Activated T-helper 2 cell treated with anti-CD3 and anti-CD28 coated beads, Interferon-gamma antibody, Interleukin-2, Interleukin-4, amounts not matched to agents 10 μg/mL and 5 μg/mL and 100 μg/mL, durations not matched to agents 14 hours and 24 hours and 36 hours (primary cell): Measurements from ENCODE around the gene DLG2. TPM values are rescaled to one million over a fixed set of nuclear protein-coding genes. Genes with fewer than 3 reads are reported as not detected.

Experiments
- DNase-seq: peaks from one replicate; pipeline ENCODE4 v3.0.0; 2021; ENCODE audit warnings: low spot score
- H3K27ac Mint-ChIP-seq: one replicate; pipeline ENCODE4 v1.8.0; 2021; ENCODE audit warnings: mixed read lengths
- H3K27me3 Mint-ChIP-seq: one replicate; pipeline ENCODE4 v1.8.0; 2021; ENCODE audit warnings: low read depth, mixed read lengths
- H3K36me3 Mint-ChIP-seq: one replicate; pipeline ENCODE4 v1.8.0; 2021; ENCODE audit warnings: low read depth, mixed read lengths
- H3K4me1 Mint-ChIP-seq: one replicate; pipeline ENCODE4 v1.8.0; 2021; ENCODE audit warnings: low read depth, mixed read lengths
- H3K4me3 Mint-ChIP-seq: one replicate; pipeline ENCODE4 v1.8.0; 2021; ENCODE audit warnings: low read depth, mild to moderate bottlenecking, moderate library complexity, mixed read lengths
- H3K9me3 Mint-ChIP-seq: one replicate; pipeline ENCODE4 v1.8.0; 2021; ENCODE audit warnings: mixed read lengths
- intact Hi-C: fragments of 100-400 bp; cut with micrococcal nuclease; formaldehyde crosslinking; loops from one replicate; pipeline ENCODE4 v1.15.1; 2023
- total RNA-seq: library from RNA; stranded (reverse); gene quantifications from 2 replicates; pipeline ENCODE4 v1.2.3, GENCODE V29; 2022

The DLG2 gene
- total RNA-seq, 1 donor from 2014 or later, result 1.8 TPM

DNA sequence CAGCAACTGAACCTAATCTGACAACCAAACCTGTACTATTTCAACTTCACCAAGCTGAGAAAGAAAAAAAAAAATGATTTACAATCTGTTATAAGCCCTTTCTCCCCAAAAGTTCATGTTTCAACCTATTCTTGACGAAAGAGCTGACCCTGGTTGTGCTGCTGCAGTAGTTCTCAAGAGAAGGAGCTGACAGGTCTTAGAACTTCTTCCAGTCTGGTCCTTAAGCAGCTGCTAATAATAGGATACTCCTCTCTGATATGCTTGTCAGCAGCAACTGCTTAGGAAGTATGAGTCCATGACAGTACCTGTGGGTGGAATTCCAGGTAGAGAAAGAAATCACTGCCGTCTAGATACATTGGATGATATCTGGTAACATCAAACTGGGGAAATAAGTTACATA lies 1605.9 kb downstream of the DLG2 start:
- intact Hi-C loops, result no loop called here
- Mint-ChIP-seq H3K36me3 (no peaks in the 10 kb centered on the region), H3K4me1 (no peaks in the 10 kb centered on the region), H3K9me3 (peaks cover 8% of the 10 kb centered on the region), H3K4me3 (no peak overlapping the region), H3K27ac (no peak overlapping the region), H3K27me3 (no peaks in the 10 kb centered on the region)
- no peak for DNase-seq

DNA sequence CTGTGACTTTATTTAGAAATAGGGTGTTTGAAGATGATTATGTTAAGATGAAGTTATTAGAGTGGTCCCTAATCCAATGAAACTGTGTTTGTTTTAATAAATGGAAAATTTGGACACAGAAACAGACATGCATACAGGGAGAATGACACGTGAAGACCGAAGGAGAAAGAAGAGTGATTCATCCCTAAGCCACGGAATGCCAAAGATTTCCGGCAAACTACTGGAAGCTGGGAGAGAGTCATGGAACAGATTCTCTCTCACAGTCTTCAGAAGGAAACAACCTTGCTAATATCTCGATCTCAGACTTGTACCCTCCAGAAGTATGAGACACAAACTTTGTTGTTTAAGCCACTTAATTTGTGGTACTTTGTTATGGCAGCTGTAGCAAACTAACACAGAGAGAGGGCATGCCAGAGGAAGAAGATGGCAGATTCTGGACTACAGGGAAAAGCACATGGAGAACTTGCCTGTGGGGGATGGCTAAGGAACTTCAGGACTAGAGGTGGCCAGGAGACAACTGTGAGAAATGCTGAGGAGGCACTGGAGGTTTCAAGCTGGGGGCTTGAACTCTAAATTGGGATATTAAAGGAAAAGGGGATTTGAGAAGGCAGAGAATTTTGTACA lies 1607.5 kb downstream of the DLG2 start:
- no peaks in the 10 kb centered on the region for H3K36me3 Mint-ChIP-seq
- peaks cover 8% of the 10 kb centered on the region for H3K9me3 Mint-ChIP-seq

DNA sequence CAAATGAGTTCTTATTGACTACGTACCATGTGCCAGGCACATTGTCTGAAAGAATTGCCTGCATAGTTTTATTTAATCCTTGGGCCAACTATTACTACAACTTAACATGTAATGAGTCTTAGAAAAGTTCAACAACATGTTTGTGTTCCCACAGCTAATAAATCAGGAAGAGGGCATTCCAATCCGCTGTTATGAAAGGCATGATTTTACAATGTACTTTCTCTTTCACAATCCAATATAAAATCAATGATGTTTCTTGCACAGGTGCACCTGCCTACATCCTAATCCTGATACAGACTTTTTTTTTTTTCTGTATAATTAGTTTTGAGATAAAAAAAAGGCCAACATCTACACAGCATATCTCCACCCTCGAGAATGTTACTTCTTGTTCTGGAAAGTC lies 1612.6 kb downstream of the DLG2 start:
- no peaks in the 10 kb centered on the region for H3K36me3 Mint-ChIP-seq
- no peak overlapping the region for H3K27ac Mint-ChIP-seq
- H3K9me3 Mint-ChIP-seq, result peaks cover 11% of the 10 kb centered on the region
- H3K4me1 Mint-ChIP-seq, result no peaks in the 10 kb centered on the region
- no peak for DNase-seq
- intact Hi-C loops, result no loop called here
- no peaks in the 10 kb centered on the region for H3K27me3 Mint-ChIP-seq
- no peak overlapping the region for H3K4me3 Mint-ChIP-seq

More for the DNA sequence above, 1607.5 kb downstream of the DLG2 start:
- Mint-ChIP-seq H3K4me1 (no peaks in the 10 kb centered on the region), H3K27ac (no peak overlapping the region), H3K4me3 (no peak overlapping the region), H3K27me3 (no peaks in the 10 kb centered on the region)
- DNase-seq, result no peak
- intact Hi-C loops, result no loop called here

DNA sequence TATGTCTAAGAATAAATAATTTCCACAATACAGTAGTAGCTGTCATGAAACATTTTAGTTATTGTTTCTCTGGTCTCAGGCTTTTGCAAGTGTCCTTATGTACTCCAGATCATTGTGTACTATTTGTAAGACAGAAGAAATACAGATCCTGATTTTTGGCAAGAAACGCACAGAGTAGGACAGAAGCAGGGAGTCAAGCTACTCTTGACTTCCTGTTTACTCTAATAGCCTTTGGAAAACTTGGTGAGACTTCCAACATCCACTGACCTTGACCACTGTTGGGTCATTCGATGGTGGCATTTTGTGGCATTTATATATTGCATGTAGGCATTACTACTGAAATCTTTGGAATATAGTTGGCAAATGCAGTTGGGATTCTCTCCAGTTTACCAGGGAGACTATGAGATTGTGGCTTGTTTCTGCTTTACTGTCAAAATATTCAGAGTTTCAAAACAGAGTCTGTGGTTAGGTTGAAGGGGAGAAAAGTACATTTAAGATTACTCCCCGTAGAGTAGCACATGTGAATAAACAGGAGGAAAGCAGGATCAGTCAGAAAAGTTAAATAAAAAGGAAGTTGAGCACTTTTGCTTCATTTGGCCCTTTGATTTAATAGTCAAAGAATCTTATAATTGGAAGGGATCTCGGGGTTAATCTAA lies 1614.8 kb downstream of the DLG2 start:
- H3K27me3 Mint-ChIP-seq, result no peaks in the 10 kb centered on the region
- no peak overlapping the region for H3K27ac Mint-ChIP-seq
- H3K4me3 Mint-ChIP-seq, result no peak overlapping the region
- DNase-seq, result no peak
- intact Hi-C loops, result no loop called here
- H3K4me1 Mint-ChIP-seq, result no peaks in the 10 kb centered on the region
- H3K9me3 Mint-ChIP-seq, result peaks cover 8% of the 10 kb centered on the region
- H3K36me3 Mint-ChIP-seq, result no peaks in the 10 kb centered on the region

- Mint-ChIP-seq H3K4me3 (no peak overlapping the region), H3K9me3 (peaks cover 62% of the 10 kb centered on the region), H3K36me3 (no peaks in the 10 kb centered on the region), H3K27ac (no peak overlapping the region), H3K4me1 (no peaks in the 10 kb centered on the region), H3K27me3 (no peaks in the 10 kb centered on the region)
- no peak for DNase-seq
- intact Hi-C loops, result no loop called here
Observed at GRCh38 chr11:84003181-84003580, 1624.0 kb downstream of the DLG2 start.

GRCh38 chr11:83998921-83999320 lies 1628.2 kb downstream of the DLG2 start:
- no peak for DNase-seq
- Mint-ChIP-seq H3K27me3 (no peaks in the 10 kb centered on the region), H3K4me3 (no peak overlapping the region), H3K4me1 (no peaks in the 10 kb centered on the region), H3K36me3 (no peaks in the 10 kb centered on the region), H3K9me3 (peaks cover 58% of the 10 kb centered on the region), H3K27ac (no peak overlapping the region)
- intact Hi-C loops, result no loop called here

DNA sequence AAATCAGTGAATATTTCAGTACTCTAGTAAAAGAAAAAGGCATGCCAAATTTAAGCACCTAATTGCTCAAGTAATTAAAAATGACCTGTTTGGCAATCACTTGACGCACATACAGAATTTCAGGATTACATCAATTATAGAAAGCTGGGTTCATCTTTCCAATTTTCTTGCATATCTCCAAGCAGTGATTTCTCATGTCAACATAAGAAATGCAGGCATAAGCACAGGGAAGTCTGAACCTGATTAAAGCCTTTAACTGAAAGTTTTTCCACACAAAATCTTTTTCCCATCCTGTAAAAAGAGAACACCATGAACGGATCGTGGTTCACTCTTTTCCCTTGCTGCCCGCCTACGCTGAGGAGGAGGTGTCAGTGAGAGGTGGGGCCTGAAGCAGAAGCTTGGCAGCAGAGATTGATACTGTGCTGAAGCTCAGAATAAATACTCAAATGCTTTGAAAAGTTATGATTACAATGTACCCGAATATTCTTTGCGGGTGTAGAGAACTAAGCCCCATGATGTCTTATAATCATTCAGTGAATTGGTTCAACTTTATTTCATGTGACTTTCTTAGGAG lies 1636.9 kb downstream of the DLG2 start:
- H3K27ac Mint-ChIP-seq, result no peak overlapping the region
- H3K4me3 Mint-ChIP-seq, result no peak overlapping the region
- DNase-seq, result no peak
- no peaks in the 10 kb centered on the region for H3K4me1 Mint-ChIP-seq
- H3K9me3 Mint-ChIP-seq, result peaks cover 28% of the 10 kb centered on the region
- H3K36me3 Mint-ChIP-seq, result no peaks in the 10 kb centered on the region
- H3K27me3 Mint-ChIP-seq, result no peaks in the 10 kb centered on the region
- intact Hi-C loops, result no loop called here

DNA sequence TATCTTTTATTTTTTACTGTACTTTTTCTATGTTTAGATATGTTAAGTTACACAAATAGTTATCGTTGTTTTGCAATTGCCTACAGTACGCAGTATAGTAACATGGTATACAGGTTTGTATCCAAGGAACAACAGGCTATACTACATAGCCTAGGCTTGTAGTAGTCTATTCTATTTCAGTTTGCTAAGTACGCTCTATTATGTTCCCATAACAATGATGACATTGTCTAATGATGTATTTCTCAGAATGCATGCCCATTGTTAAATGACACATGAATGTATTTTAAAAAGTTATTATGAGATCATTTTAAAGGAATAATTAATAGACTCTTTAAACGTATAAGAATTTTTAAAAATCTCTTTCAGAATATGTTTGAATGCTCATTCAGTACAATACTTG lies 1644.3 kb downstream of the DLG2 start:
- no peak overlapping the region for H3K27ac Mint-ChIP-seq
- no peaks in the 10 kb centered on the region for H3K4me1 Mint-ChIP-seq
- H3K27me3 Mint-ChIP-seq, result no peaks in the 10 kb centered on the region
- no peaks in the 10 kb centered on the region for H3K36me3 Mint-ChIP-seq
- no peak for DNase-seq
- no peak overlapping the region for H3K4me3 Mint-ChIP-seq
- H3K9me3 Mint-ChIP-seq, result peaks cover 5% of the 10 kb centered on the region
- intact Hi-C loops, result no loop called here

GRCh38 chr11:83979593-83979992 lies 1647.6 kb downstream of the DLG2 start:
- intact Hi-C loops, result no loop called here

DNA sequence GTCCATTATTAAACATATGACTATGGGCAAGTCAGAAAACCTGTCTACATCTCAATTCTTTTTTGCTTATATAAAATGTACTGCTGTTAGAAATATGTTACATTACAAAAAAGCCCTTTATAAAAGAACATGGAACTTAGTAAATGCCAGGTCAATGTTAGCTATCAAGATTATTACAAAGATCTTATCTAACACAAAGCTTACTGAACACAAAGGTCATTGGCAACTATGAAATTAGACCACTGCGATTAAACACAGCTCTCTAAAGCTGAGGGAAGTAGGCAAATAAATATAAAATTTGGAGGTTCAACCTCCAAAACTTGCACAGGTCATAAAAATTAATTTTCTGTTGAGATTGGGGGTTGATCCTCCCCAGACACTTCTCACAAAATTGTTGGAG lies 1648.2 kb downstream of the DLG2 start:
- no peaks in the 10 kb centered on the region for H3K36me3 Mint-ChIP-seq
- DNase-seq, result no peak
- intact Hi-C loops, result no loop called here
- H3K27ac Mint-ChIP-seq, result no peak overlapping the region
- peaks cover 4% of the 10 kb centered on the region for H3K9me3 Mint-ChIP-seq
- no peak overlapping the region for H3K4me3 Mint-ChIP-seq
- H3K27me3 Mint-ChIP-seq, result no peaks in the 10 kb centered on the region
- no peaks in the 10 kb centered on the region for H3K4me1 Mint-ChIP-seq

More at GRCh38 chr11:83979593-83979992, 1647.6 kb downstream of the DLG2 start:
- Mint-ChIP-seq H3K27ac (no peak overlapping the region), H3K36me3 (no peaks in the 10 kb centered on the region), H3K9me3 (peaks cover 4% of the 10 kb centered on the region), H3K27me3 (no peaks in the 10 kb centered on the region), H3K4me1 (no peaks in the 10 kb centered on the region), H3K4me3 (no peak overlapping the region)
- no peak for DNase-seq

- intact Hi-C loops, result no loop called here
- Mint-ChIP-seq H3K9me3 (peaks cover 4% of the 10 kb centered on the region), H3K36me3 (no peaks in the 10 kb centered on the region), H3K27me3 (no peaks in the 10 kb centered on the region), H3K4me3 (no peak overlapping the region), H3K4me1 (no peaks in the 10 kb centered on the region), H3K27ac (no peak overlapping the region)
- no peak for DNase-seq
Observed at GRCh38 chr11:83976086-83976485, 1651.1 kb downstream of the DLG2 start.

DNA sequence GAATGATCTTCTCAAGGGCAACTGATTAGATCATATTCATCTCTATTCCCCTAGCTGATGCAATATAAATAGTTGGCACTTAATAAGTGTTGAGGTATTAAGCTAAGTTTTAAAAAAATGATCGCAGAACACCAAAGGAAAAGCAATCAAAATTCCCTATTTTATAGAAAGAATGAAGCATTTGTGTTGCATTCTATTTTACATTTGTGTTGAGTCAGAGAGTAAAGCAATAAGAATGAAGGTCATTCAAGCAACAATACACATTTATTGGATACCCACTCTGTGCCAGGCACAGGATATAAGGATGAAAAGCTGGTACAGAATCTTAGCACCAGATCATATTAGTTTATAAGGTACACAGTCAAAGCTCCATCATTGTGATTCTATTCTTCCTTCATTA lies 1654.6 kb downstream of the DLG2 start:
- no peaks in the 10 kb centered on the region for H3K27me3 Mint-ChIP-seq
- intact Hi-C loops, result no loop called here
- H3K27ac Mint-ChIP-seq, result no peak overlapping the region
- no peaks in the 10 kb centered on the region for H3K36me3 Mint-ChIP-seq
- peaks cover 4% of the 10 kb centered on the region for H3K9me3 Mint-ChIP-seq
- no peak for DNase-seq
- no peak overlapping the region for H3K4me3 Mint-ChIP-seq
- H3K4me1 Mint-ChIP-seq, result no peaks in the 10 kb centered on the region

DNA sequence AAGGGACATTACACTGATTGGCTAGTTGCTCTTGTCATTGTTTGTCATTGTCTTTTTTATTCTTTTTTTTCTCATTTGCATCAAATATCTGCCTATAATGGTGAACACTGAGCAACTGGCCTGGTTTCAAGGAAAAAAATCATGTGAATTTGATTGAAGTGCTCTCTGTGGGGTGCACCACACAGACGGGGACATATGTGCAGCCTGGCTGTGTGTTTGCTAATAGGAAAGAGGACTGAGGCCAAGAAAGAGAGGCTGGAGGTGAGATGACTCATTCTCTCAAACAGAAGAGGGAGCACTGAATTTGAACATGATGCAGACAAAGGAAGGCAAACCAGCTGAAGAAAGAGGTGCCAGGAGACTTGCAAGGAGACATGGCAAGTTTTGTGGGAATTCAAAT lies 1656.1 kb downstream of the DLG2 start:
- DNase-seq, result no peak
- Mint-ChIP-seq H3K4me1 (no peaks in the 10 kb centered on the region), H3K4me3 (no peak overlapping the region), H3K27me3 (no peaks in the 10 kb centered on the region), H3K27ac (no peak overlapping the region), H3K9me3 (no peaks in the 10 kb centered on the region), H3K36me3 (no peaks in the 10 kb centered on the region)
- intact Hi-C loops, result no loop called here
